ENCODE measurements around the gene COL4A2. TPM values are rescaled to one million over a fixed set of nuclear protein-coding genes. Genes with fewer than 3 reads are reported as not detected.
A peak's percentile ranks its signal among the peaks of the same experiment; 100 is the strongest.
"Not testable (repeated sequence)": the region's sequence is repeated elsewhere in the genome, so short reads cannot be mapped to it uniquely, and the experiment has no call there.

The COL4A2 gene
- total RNA-seq, 1 donor from 2014 or later = 159 TPM

- H3K9me3 Mint-ChIP-seq = no peaks in the 10 kb centered on the region
- no peaks in the 10 kb centered on the region for H3K27me3 Mint-ChIP-seq (ENCODE audit: low read depth)
- peaks cover 12% of the 10 kb centered on the region for H3K4me1 Mint-ChIP-seq
- no peak overlapping the region for H3K27ac Mint-ChIP-seq (ENCODE audit: unreplicated experiment)
- DNase-seq (ENCODE audit: low read depth, low spot score) = no peak
- H3K4me3 Mint-ChIP-seq = no peak overlapping the region
- peaks cover 17% of the 10 kb centered on the region for H3K36me3 Mint-ChIP-seq (ENCODE audit: low read depth)
- no peak for TF ChIP-seq CTCF (conservative IDR thresholded peaks at IDR 0.05)
Observed at GRCh38 chr13:110483386-110483968, 176.4 kb downstream of the COL4A2 start.

- no peak for DNase-seq (ENCODE audit: low read depth, low spot score)
- Mint-ChIP-seq H3K4me1 (peaks cover 12% of the 10 kb centered on the region), H3K36me3 (ENCODE audit: low read depth) (peaks cover 20% of the 10 kb centered on the region), H3K27me3 (ENCODE audit: low read depth) (no peaks in the 10 kb centered on the region), H3K27ac (ENCODE audit: unreplicated experiment) (no peak overlapping the region), H3K9me3 (no peaks in the 10 kb centered on the region), H3K4me3 (no peak overlapping the region)
- no peak for TF ChIP-seq CTCF (conservative IDR thresholded peaks at IDR 0.05)
Observed at GRCh38 chr13:110484290-110485048, 177.4 kb downstream of the COL4A2 start.

GRCh38 chr13:110485604-110486003 lies 178.5 kb downstream of the COL4A2 start:
- peaks cover 12% of the 10 kb centered on the region for H3K4me1 Mint-ChIP-seq
- no peak for DNase-seq (ENCODE audit: low read depth, low spot score)
- H3K4me3 Mint-ChIP-seq = no peak overlapping the region
- no peaks in the 10 kb centered on the region for H3K27me3 Mint-ChIP-seq (ENCODE audit: low read depth)
- H3K36me3 Mint-ChIP-seq (ENCODE audit: low read depth) = peaks cover 20% of the 10 kb centered on the region
- no peak for TF ChIP-seq CTCF (conservative IDR thresholded peaks at IDR 0.05)
- H3K27ac Mint-ChIP-seq (ENCODE audit: unreplicated experiment) = no peak overlapping the region
- H3K9me3 Mint-ChIP-seq = no peaks in the 10 kb centered on the region

- H3K9me3 Mint-ChIP-seq = no peaks in the 10 kb centered on the region
- no peak for TF ChIP-seq CTCF (conservative IDR thresholded peaks at IDR 0.05)
- H3K4me1 Mint-ChIP-seq = peaks cover 12% of the 10 kb centered on the region
- no peaks in the 10 kb centered on the region for H3K27me3 Mint-ChIP-seq (ENCODE audit: low read depth)
- no peak overlapping the region for H3K4me3 Mint-ChIP-seq
- peaks cover 20% of the 10 kb centered on the region for H3K36me3 Mint-ChIP-seq (ENCODE audit: low read depth)
- no peak for DNase-seq (ENCODE audit: low read depth, low spot score)
- H3K27ac Mint-ChIP-seq (ENCODE audit: unreplicated experiment) = peak overlapping the region; percentile 82
Observed at GRCh38 chr13:110486061-110486715, 179.1 kb downstream of the COL4A2 start.

- peaks cover 20% of the 10 kb centered on the region for H3K36me3 Mint-ChIP-seq (ENCODE audit: low read depth)
- not testable (repeated sequence) for DNase-seq (ENCODE audit: low read depth, low spot score); H3K27ac Mint-ChIP-seq (ENCODE audit: unreplicated experiment)
Observed at GRCh38 chr13:110486880-110487279, 179.8 kb downstream of the COL4A2 start.

More at GRCh38 chr13:110486880-110487279, 179.8 kb downstream of the COL4A2 start:
- H3K4me1 Mint-ChIP-seq = peaks cover 12% of the 10 kb centered on the region
- H3K4me3 Mint-ChIP-seq; H3K9me3 Mint-ChIP-seq; H3K27me3 Mint-ChIP-seq (ENCODE audit: low read depth): not testable (repeated sequence)

Measured in neural crest cell (in vitro differentiated cells).